ENCODE data around the gene CCDC102A.

GRCh38 chr16:57548408-57548807, 12.0 kb upstream of the CCDC102A start:
- TF ChIP-seq, protein P1, sequence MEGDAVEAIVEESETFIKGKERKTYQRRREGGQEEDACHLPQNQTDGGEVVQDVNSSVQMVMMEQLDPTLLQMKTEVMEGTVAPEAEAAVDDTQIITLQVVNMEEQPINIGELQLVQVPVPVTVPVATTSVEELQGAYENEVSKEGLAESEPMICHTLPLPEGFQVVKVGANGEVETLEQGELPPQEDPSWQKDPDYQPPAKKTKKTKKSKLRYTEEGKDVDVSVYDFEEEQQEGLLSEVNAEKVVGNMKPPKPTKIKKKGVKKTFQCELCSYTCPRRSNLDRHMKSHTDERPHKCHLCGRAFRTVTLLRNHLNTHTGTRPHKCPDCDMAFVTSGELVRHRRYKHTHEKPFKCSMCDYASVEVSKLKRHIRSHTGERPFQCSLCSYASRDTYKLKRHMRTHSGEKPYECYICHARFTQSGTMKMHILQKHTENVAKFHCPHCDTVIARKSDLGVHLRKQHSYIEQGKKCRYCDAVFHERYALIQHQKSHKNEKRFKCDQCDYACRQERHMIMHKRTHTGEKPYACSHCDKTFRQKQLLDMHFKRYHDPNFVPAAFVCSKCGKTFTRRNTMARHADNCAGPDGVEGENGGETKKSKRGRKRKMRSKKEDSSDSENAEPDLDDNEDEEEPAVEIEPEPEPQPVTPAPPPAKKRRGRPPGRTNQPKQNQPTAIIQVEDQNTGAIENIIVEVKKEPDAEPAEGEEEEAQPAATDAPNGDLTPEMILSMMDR (IDR thresholded peaks at IDR 0.05): no peak
- TF ChIP-seq POLR2AphosphoS5 (IDR thresholded peaks at IDR 0.05) (no peak), POLR2A (IDR thresholded peaks at IDR 0.05) (no peak)

All from gastroesophageal sphincter (tissue), 3 donors.